ENCODE results near the gene RTP3.

RTP3 gene

GRCh38 chr3:46497556-46498265, at the start of gene RTP3:
TSS of gene RTP3 (plus strand) at chr3:46497976. CDS start at chr3:46498063, 87 bp downstream.
- no peak for DNase-seq

- DNase-seq = no peak
Observed at GRCh38 chr3:46448721-46449120, 49.1 kb upstream of the RTP3 start.

GRCh38 chr3:46449755-46450552, 47.8 kb upstream of the RTP3 start:
- DNase-seq = no peak

- no peak for DNase-seq
Observed at GRCh38 chr3:46453526-46454208, 44.1 kb upstream of the RTP3 start.

GRCh38 chr3:46454209-46454595, 43.6 kb upstream of the RTP3 start:
- DNase-seq = no peak

GRCh38 chr3:46454606-46455005, 43.2 kb upstream of the RTP3 start:
- DNase-seq = no peak

GRCh38 chr3:46455231-46456115, 42.3 kb upstream of the RTP3 start:
- no peak for DNase-seq

GRCh38 chr3:46456118-46456517, 41.7 kb upstream of the RTP3 start:
- DNase-seq = no peak

GRCh38 chr3:46460051-46460450, 37.7 kb upstream of the RTP3 start:
- no peak for DNase-seq

GRCh38 chr3:46462111-46462510, 35.7 kb upstream of the RTP3 start:
- no peak for DNase-seq

GRCh38 chr3:46462511-46462910, 35.3 kb upstream of the RTP3 start:
- DNase-seq = no peak

GRCh38 chr3:46463120-46463867, 34.5 kb upstream of the RTP3 start:
- no peak for DNase-seq

GRCh38 chr3:46463868-46464241, 33.9 kb upstream of the RTP3 start:
- no peak for DNase-seq

GRCh38 chr3:46464326-46465195, 33.2 kb upstream of the RTP3 start, which contains the start of gene LTF:
TSS of gene LTF (minus strand) at chr3:46464905. CDS start at chr3:46464867, 38 bp downstream.
- no peak for DNase-seq

GRCh38 chr3:46465196-46465520, 32.6 kb upstream of the RTP3 start:
- no peak for DNase-seq

- no peak for DNase-seq
Observed at GRCh38 chr3:46466273-46466672, 31.5 kb upstream of the RTP3 start.

- DNase-seq = no peak
Observed at GRCh38 chr3:46466871-46467403, 30.8 kb upstream of the RTP3 start.

- no peak for DNase-seq
Observed at GRCh38 chr3:46467562-46467961, 30.2 kb upstream of the RTP3 start.

- DNase-seq = no peak
Observed at GRCh38 chr3:46468753-46469600, 28.8 kb upstream of the RTP3 start.

Data from NCI-H1694 treated with DMSO at 0.1 percent for 48 hours (cell line).